Measurements from ENCODE around the gene GLRX.

Gene GLRX

DNA sequence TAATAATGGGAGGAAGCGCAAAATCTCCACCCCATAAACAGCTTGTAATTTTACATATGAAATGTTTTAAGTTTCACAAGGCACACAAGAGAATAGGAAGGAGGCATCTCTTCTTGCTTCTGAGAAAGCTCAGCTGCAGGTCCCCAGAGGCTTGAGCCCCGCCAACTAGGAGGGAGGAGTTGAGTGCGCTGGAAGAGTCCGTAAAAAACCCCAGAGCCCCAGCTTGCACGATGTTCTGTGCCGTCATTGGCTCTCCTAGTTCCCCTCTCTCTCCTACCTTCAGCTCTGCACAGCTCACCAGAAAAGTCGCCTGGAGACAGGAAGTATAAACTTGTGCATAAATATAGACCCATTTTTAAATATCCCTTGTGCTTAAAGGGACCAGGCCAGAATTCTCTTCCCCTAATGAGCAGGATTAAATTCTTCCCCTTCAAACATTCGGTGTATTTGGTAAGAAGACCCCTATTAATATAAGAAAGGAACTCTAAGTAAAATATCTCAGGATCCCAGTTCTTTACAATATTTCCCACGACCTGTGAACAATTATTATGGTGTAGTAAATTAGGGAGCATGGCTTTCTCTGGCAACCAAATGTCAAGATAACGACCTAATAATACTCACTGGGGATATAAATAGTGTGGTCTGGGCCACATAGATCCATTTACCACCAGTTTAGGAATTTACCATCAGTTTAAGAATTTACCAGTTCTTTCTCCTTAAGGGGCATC, 13.7 kb downstream of the GLRX start:
- DNase-seq (ENCODE audit: low spot score): peak; percentile 33

DNA sequence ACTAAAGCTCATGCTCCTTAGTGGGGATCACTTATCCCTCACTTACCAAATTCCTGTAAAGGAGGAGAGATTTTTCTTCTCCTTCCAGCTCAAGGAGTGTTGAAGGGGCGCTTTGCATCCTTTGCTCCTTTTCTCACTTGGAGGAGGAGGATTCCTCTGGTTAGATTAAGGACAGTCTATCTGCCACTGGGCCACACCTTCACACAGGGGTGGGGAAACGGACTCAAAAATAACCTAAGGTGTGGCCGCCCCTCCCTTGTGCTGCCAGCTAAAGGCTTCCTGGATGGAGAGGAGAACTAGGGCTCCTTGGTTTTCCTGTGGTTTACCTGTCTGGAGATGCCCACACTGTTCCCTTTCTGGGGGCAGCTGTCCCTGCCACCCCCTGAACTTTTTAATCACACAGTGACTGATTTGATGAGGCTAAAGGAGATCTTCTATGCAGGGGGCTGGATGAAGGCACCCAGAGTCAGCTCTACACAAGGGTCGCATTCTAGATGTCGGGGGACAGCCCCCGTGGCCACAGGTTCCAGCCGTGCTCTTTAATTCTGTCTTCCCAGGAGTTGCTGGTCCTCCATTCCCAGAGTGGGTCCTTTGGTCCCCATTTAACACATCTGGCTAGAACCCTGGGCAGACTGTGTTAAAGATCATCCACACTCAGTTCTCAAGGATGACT, 14.4 kb downstream of the GLRX start:
- no peak for DNase-seq (ENCODE audit: low spot score)

DNA sequence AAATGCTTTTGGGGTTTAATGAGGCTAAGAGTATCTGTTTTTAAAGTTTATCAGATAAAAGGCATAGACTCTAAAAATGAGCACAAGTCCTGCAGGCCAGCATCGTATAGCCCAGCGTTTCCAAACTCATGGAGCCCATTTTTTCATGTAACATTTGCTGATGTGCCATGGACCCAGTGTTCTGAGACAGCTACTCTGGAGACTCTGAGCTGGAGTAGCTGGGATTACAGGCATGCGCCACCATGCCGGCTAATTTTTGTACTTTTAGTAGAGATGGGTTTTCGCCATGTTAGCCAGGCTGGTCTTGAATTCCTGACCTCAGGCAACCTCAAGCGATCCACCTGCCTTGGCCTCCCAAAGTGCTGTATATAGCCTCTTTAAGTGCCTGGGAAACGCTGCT, 15.8 kb downstream of the GLRX start:
- no peak for DNase-seq (ENCODE audit: low spot score)

DNA sequence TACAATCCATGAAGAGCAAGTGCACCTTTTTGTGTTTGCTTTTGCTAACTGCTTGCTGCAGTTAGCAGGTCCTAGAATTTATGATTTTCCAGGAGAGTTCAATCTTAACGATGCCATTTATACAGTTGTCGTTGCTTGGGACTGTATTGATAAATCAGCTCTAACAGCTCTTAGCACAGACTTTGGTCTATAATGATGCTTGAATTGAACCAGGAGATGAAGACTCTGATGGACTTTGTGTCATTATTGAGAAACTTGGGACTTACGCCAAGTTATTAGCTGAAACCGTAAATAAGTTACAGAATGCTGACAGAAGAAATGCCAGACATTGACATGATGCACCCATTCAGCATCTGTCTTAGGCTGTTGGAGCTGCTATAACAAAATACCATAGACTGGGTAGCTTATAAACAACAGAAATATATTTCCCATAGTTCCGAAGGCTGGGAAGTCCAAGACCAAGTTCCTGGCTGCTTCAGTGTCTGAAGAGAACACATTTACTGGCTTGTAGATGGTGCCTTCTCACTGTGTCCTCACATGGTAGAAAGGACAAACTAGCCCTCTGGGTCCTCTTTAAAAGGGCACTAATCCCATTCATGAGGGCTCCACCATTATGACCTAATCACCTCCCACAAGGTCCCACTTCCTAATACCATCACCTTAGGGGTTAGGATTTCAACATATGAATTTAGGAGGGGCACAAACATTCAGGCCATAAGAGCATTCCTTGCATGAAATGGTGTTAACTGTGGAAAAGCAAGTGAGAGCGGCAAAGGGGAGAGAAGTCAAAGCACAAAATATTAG, 17.6 kb downstream of the GLRX start:
- DNase-seq (ENCODE audit: low spot score): no peak

DNA sequence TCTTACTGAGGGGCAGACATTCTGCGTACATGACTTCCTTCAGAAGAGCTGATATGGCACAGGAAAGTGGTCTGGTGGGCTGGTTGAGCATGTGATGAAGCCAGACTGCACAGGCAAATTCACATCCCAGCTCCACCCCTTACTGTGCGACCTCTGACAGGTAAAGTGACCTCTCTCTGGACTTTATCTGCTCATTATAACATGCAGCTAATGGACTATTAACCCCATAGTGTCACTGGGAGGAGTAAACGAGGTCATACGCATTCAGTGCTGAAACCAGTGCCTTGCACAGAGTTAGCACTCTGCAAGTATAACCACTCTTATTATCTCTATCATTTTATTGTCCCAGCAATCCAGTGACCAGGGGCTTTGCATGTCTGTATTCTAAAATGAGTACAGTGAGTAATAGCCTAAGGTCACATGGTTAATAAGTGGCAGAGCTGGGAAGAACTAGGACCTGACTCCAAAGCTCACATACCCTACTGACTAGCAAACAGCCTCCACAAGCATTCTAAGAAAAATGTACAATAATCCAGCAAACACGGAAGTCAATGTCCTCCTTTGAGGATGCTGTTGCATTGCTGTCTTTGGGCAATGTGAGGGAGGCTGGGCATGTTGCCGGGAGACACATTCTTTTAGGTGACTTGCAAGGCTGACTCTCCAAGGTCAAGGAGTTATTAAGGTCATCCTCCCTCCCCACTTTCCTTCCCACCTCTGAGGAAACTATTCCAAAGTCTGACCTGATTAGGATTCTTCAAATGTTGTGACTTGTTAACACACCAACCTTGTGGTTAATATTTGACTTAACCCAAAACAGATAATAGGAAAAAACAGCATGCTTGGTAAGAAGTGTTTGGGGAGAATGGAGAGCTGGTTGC, 19.0 kb downstream of the GLRX start:
- no peak for DNase-seq (ENCODE audit: low spot score)

DNA sequence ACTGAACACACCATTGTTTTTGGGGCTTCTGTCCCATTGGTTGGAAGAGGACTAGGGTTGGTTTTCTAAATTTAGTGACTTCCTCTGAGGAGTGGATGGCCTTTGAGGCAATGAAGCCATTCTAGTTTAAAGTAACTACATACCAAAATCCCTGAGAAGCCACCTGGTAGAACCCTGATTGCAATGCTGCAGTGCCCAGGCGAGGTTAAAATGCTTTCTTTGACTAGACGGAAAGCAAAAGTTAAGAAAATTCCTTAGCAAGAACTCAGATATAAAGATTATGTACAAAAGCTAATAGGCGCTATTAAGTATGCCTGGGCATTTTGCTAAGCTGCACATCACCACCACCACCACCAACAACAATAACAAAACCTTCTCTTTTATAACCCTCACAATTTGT, 20.6 kb downstream of the GLRX start:
- no peak for DNase-seq (ENCODE audit: low spot score)

DNA sequence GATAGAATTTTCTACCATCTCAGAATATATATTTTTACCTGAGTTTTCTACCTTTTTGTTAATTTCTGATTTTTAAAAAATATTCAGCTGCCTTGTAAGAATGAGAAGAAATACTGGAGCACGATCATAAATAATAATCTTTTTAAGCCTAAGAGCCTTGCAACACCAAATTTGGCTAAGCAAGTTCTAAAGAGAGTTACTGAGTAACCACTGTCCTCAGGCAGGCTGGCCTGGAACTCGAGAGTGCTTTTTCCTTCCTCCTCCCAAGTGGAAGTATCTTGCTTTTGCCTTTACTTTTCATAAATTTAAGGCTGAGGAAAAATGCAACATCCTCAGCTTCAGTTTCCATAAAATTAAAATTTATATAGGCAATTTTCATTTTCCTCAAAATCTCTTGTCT, 21.0 kb downstream of the GLRX start:
- DNase-seq (ENCODE audit: low spot score): no peak

DNA sequence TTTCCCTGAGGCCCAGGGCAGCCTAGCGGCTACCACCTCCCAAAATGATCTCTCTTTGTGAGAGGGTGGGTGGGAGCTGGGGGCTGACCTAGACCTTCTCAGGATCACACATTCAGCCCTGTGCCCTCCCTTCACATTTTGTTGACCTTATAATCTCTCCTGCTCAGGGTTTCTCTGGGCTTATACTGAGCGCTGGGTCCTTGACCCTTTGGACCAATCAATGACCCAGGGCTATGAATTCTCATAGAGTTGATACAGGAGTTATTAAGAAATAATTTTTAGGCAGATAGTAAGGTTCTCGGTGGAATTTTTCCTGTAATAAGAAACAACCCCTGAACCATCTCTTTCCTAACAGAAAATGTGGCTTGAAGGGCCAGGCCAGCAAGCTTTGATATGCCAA, 22.0 kb downstream of the GLRX start:
- DNase-seq (ENCODE audit: low spot score): no peak

DNA sequence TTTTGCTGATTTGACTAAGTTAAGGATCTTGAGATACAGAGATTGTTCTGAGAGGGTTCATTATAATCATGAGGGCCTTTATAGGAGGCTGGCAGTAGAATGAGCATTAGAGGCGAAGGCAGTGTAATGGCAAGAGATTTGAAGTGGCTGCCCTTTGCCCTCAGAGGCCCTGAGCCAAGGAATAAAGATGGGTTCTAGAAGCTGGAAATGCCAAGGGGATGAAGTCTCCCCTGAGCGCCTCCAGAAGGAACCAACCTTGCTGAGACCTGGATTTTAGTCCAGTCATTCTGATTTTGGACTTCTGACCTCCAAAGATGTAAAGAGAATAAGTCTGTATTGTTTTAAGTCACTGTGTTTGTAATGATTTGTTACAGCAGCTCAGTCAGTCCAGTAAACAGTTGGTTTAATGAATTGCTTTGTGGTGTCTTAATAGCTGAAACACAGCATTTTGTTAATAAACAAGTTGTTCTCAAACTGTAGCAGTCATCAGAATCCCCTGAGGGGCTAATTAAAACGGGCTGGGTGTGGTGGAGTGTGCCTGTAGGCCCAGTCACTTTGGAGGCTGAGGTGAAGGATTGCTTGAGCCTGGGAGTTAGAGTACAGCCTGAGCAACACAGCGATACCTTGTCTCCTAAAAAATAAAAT, 23.2 kb downstream of the GLRX start:
- DNase-seq (ENCODE audit: low spot score): no peak

DNA sequence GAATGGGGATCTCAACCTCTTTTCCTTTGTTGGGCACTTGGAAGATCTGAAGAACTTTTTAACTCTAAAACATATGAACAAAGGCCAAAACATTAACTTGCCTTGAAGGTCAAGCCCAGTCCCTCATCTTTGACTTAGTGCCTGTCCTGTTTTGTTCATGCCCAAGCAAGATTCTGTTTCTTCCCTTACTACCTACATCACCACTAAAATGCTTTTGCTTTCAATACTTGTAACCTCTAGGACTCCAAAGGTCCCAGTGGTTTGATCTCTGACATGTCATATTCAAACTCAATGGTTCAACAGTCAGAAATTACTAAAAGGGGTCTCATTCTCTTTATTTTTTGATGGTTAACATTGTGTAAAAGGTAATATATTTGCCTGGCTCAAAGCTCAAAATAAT, 24.0 kb downstream of the GLRX start:
- no peak for DNase-seq (ENCODE audit: low spot score)

DNA sequence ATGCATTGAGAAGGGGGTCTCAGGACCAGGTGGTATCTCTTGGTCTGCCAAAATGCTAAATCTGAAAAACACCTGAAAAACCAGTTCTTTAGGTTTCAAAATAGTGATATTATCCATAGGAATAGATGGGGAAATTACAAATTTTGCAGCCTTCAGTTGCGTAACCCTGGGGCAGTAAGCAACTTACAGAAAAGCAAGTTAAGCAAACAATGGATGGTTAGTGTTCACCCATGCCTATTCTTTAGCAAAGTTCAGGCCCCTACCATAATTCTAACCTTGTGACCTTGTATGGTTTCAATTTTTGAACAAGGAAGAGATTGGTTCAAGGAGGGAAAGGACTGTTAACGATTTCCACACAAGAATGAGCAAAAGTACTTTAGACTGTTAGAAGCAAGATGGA, 24.5 kb downstream of the GLRX start:
- DNase-seq (ENCODE audit: low spot score): no peak

DNA sequence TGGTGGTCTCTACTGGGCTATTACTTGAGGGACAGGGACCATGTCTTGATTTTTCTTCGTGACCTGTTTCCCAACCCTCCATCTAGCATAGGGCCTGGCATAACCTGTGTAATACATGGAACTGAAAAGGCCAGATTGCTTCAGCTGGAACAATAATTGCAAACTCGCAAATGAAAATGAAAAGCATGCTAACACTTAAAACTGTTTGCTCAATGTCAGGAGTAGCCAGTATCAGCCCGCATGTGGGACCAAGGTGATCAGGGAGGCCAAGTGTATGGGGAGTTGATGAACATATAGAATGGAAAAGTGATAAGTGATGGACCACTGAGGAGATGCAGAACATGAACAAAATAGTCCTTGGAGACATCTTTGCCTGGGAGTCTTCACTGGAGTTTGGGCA, 25.2 kb downstream of the GLRX start:
- no peak for DNase-seq (ENCODE audit: low spot score)

DNA sequence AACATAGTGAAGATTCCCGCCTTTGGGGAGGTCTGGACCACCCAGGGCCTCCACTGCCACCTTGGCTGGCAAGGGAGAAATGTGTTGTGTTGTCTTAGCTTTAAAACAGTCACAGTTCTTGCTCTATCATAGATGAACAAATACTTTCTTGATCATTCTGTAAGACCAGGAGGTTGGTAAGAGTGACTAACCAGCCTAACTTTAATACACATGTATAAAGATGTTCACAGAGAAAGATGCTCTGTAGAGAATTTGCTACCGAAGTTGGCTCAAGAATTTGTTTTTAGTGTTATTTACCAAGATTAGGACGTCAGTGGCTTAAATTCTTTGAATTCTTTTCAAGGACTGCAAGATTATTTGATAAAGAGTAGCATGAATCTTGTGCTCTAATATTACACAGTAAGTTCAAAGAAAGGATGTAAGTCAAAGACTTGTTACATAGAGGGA, 28.4 kb downstream of the GLRX start:
- no peak for DNase-seq (ENCODE audit: low spot score)

DNA sequence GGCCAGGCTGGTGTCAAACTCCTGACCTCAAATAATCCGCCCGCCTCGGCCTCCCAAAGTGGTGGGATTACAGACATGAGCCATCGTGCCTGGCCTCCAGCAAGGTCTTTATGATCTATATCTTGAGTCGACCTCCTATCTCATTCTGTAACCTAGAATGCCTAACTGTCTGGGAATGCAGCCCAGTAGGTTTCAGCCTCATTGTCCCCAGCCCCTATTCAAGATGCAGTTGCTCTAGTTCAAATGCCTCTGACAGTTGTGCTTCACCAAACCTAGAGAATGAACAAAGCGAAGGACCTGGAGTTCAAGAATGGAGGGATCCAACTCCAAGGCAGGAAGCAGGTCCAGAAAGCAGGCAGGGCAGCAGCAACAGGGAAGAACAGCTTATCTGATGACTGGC, 30.8 kb downstream of the GLRX start:
- no peak for DNase-seq (ENCODE audit: low spot score)

DNA sequence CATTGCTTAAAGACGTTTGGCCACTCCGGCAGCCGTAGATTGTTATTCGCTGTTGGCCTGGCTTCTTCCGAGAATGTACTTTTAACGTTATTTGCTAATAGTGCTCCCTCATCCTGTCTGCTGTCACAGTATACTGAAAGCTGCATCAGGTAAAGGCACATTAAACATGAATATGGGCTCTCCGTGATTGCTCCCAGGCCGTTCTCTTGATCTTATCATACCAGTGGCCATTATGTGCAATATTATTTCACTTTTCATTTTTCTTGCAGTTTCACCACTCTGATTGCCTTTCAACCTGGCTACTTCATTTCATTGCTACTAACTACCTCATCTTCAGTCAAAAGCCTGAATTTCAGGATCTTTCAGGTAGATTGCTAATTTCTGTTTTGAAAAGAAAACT, 34.0 kb downstream of the GLRX start:
- no peak for DNase-seq (ENCODE audit: low spot score)

DNA sequence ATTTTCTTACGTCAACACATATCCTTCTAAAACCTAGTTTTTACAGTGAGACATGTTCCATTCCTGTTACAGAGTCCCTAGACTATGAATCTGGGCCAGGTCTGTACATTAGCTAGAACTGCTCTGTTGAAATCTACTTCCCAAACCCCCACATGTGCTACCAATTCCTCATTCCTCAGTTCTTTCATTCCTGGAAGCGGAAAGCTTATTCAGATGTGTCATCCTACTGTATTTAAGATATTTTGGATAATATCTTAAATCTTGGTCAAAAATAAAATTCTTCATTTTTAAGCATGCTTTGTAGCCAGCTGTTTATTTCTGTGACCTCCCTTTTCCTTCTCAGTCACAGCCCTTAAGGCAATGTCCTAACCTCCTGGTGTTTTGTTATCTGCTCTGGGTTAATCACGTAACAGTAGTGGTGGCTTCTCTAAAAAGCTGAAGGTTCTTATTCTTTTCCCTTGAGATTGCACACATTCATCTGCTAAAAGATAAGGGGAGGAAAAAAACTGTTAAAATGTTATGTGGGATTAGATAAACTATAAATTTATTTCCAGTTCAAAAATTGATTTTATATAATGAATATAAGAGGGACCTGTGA, 35.6 kb downstream of the GLRX start:
- DNase-seq (ENCODE audit: low spot score): no peak

DNA sequence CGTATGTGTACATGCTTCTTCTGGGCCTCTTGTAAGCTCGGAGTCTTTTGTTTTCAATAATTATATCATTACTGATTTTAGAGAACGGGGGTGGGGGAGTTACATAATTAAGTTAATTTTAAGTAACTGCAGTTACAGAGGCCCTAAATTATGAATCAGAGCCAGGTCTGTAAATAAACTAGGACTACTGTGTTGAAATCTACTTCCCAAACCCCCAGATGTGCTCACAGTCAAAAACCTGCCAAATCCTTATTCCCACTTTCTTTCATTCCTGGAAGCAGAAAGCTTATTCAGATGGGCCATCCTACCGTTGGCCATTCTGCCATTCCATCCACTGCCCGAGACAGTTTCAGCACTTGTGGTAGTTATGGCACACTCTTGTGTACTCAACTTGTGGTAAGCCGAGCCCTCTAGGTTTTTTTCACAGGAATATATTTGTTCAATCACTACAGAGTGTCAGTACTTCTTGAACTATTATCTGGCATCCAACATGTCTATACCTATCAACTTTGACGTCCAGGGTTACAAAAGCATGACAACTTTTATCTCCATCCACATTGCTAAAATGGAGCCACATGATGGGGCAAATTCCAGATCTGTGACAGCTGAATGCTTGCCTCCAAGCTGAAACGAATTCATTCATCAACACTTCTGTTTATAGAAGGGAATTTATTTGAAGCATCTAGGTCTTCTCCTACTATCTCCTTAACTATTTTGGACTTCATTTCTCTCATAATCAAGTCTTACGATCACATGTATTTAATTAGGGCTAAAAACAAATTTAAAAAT, 37.8 kb downstream of the GLRX start:
- no peak for DNase-seq (ENCODE audit: low spot score)

DNA sequence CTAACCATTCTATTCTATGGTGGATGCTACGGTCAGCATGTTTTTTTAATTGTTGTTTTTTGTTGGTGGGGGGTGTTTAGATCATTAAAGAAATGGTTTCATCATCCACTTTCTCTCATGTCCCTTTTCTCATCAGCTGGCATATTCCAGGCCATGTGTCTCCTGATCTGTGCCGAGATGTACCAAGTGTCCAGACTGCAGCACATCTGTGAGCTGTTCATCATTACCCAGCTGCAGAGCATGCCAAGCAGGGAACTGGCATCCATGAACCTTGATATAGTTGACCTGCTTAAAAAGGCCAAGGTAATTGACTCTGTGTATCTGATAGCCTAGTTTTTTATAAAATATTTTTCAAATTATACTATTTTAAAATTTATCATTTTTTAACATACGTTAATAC, 38.9 kb downstream of the GLRX start:
- DNase-seq (ENCODE audit: low spot score): no peak

DNA sequence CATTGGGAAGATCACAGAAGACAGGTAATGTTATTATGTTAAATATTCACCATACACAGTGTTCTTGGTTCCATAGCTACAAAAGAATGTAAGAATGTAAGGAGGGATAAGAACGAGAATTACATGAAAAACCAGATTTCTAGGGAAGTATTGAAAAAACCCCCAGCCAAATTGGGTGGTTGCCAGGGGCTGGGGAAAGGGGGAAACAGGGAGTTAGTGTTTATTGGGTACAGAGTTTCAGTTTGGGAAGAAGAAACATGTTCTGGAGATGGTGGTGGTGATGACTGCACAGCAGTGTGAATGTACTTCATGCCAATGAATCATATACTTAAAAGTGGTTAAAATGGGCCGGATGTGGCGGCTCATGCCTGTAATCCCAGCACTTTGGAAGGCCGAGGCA, 40.3 kb downstream of the GLRX start:
- no peak for DNase-seq (ENCODE audit: low spot score)

DNA sequence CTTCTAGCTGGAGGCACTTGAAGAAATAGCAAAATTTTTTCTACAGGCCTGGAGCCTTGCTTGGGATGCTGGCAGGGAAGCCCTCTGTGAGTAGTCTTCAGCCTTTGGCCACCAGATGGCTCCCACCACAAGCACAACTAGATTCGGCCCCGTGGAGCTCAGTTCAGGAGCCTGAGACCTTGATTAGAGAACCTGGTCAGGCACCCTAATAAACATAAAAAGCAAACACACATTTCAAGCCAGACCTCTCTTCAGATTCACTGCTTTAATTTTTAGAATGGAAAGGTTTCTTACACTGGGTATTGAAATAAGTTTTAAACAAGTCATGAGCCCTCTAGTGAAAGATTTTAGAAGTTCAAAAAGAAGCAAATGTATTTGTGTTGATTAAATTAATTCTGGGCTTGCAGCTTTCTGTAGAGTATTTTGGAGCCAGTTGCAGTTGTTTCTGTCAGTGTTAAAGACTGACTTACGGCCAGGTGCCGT, 41.4 kb downstream of the GLRX start:
- peak; percentile 91 for DNase-seq (ENCODE audit: low spot score)

Measured in cerebellar cortex (tissue), 1 donor.